BLaER1 (cell line): ENCODE data around the gene CST4.
"Not testable (repeated sequence)": the region's sequence is repeated elsewhere in the genome, so short reads cannot be mapped to it uniquely, and the experiment has no call there.

Experiments used
- H3K27ac ChIP-seq: shearing (Covaris generic); formaldehyde crosslinking; 2 replicates; pipeline ENCODE4 v1.8.1; 2022
- H3K27me3 ChIP-seq: shearing (Covaris generic); formaldehyde crosslinking; 2 replicates; pipeline ENCODE4 v1.8.1; 2022
- H3K36me3 ChIP-seq: shearing (Covaris generic); formaldehyde crosslinking; 2 replicates; pipeline ENCODE4 v1.8.1; 2022
- H3K4me1 ChIP-seq: shearing (Covaris generic); formaldehyde crosslinking; 2 replicates; pipeline ENCODE4 v1.8.1; 2022
- H3K4me2 ChIP-seq: shearing (Covaris generic); formaldehyde crosslinking; 2 replicates; pipeline ENCODE4 v1.8.1; 2022
- H3K4me3 ChIP-seq: shearing (Covaris generic); formaldehyde crosslinking; 2 replicates; pipeline ENCODE4 v1.8.1; 2022
- H3K9ac ChIP-seq: shearing (Covaris generic); formaldehyde crosslinking; 2 replicates; pipeline ENCODE4 v1.8.1; 2022
- H3K9me3 ChIP-seq: shearing (Covaris generic); formaldehyde crosslinking; 2 replicates; pipeline ENCODE4 v1.8.1; 2022
- H4K20me1 ChIP-seq: shearing (Covaris generic); formaldehyde crosslinking; 2 replicates; pipeline ENCODE4 v1.8.1; 2022
- Cebpa-rat ChIP-seq: shearing (Covaris generic); IDR thresholded peaks from 2 replicates; pipeline ENCODE4 v1.8.1; 2022

The CST4 gene

DNA sequence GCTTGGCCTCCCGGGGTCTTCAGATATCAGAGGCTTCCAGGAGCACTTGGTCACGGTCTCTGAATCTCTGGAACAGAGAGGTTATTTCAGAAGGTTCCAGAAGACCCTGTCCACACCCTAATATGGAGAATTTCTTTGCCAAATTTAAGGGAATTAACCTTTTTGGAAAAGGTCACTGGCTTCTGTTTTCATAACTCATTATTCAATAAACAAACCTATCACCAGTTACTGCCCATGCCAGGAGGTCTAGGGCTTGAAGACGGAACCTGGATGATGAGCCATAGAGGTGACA is 507 bp upstream of the CST4 start:
- Histone ChIP-seq H3K4me2 (no peak overlapping the region), H3K9ac (no peak overlapping the region), H3K4me1 (peaks cover 12% of the 10 kb centered on the region), H3K9me3 (no peaks in the 10 kb centered on the region), H3K4me3 (no peak overlapping the region), H3K27me3 (no peaks in the 10 kb centered on the region), H3K36me3 (no peaks in the 10 kb centered on the region), H3K27ac (no peak overlapping the region), H4K20me1 (no peaks in the 10 kb centered on the region)
- TF ChIP-seq Cebpa-rat: no peak

DNA sequence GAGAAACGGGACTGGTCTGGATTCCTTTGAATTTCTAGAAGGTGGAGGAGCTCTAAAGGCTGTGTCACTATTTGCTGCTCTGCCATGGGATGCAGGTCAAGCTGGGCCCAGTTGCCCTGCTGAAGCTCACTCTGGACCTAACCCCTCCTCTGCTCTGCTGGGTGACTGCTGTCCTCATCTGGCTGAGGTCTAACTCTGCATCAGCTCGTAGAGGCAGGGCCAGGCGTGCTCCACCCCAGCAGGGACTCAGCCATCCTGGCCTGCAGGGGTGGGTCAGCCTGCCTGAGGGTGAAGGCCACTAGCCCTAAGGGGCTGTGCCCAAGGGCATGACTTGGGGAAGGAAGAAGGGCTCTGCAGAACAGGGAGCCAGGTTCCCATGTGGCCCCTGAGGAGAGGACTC is 852 bp downstream of the CST4 start:
- H3K36me3 ChIP-seq: no peaks in the 10 kb centered on the region
- H3K27me3 ChIP-seq: no peaks in the 10 kb centered on the region
- H3K4me3 ChIP-seq: no peak overlapping the region
- TF ChIP-seq Cebpa-rat: no peak
- no peak overlapping the region for H3K27ac ChIP-seq
- H3K9me3 ChIP-seq: no peaks in the 10 kb centered on the region
- H3K9ac ChIP-seq: no peak overlapping the region
- no peaks in the 10 kb centered on the region for H4K20me1 ChIP-seq
- H3K4me2 ChIP-seq: peak overlapping the region; percentile 39
- peaks cover 12% of the 10 kb centered on the region for H3K4me1 ChIP-seq

DNA sequence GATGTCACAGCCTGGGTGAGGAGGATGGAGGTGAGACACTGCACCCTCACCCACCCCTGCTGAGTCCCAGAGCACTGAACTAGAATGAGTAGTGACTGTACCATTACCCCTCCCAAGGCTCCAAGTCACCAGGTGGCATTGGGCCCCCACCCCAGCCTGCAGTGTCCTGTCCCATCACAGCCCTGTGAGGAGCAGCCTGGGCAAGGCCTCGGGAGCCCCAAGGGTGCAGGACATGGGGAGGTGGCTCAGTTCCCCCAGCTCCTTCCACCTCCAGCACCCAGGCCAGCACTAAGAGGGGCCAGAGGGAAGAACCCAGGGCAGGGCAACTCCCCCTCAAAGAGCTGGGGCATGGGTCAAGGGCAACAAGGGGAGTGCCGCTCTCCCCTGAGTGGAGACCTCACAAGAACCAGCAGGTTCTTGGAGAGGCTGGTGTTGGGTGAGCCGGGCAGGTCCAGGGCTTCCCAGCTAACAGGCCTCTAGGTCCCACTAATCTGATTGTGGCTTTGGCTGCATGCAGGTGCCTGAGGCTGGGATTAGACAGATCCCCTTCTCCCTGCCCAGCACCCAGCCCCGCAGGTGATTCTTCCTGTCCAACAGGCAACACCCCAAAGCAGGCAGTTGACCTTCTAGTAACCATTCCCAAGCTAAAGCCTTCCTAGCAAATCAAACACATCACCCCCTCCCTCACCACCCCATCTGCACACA is 2.6 kb downstream of the CST4 start:
- Histone ChIP-seq H3K4me3 (no peak overlapping the region), H3K27me3 (no peaks in the 10 kb centered on the region), H3K9ac (no peak overlapping the region), H3K4me2 (no peak overlapping the region), H3K36me3 (no peaks in the 10 kb centered on the region), H3K4me1 (peaks cover 12% of the 10 kb centered on the region), H3K27ac (no peak overlapping the region), H4K20me1 (no peaks in the 10 kb centered on the region), H3K9me3 (no peaks in the 10 kb centered on the region)
- no peak for TF ChIP-seq Cebpa-rat

- H3K36me3 ChIP-seq, H3K9me3 ChIP-seq, H3K27me3 ChIP-seq, H4K20me1 ChIP-seq, H3K9ac ChIP-seq, H3K27ac ChIP-seq, H3K4me3 ChIP-seq, H3K4me2 ChIP-seq: not testable (repeated sequence)
- peaks cover 17% of the 10 kb centered on the region for H3K4me1 ChIP-seq
These were observed 3.3 kb downstream of the CST4 start for GRCh38 chr20:23685529-23685896.

DNA sequence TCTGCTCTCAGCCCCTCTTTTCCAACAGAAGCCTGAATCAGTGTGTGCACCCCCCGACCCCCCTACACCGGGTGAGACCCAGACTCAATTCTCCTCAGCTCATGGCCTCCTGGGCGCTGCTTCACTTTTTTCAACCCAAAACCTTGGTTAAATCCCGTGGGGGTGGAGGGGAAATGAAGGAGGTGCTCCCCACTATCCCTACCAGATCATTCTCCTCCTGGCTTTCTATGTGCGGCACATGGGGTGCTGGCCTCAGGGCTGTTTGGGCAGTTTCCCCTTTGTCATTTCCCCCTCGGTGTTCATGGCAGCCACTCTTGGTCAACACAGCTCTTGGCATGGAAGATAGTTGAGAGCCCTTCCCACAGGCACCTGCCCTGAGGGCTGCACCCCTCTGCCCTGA is 4.6 kb downstream of the CST4 start:
- Histone ChIP-seq H3K27ac (no peak overlapping the region), H4K20me1 (no peaks in the 10 kb centered on the region), H3K27me3 (no peaks in the 10 kb centered on the region), H3K4me1 (peaks cover 23% of the 10 kb centered on the region), H3K36me3 (no peaks in the 10 kb centered on the region), H3K9ac (no peak overlapping the region), H3K4me2 (no peak overlapping the region), H3K9me3 (no peaks in the 10 kb centered on the region), H3K4me3 (no peak overlapping the region)
- TF ChIP-seq Cebpa-rat: no peak

GRCh38 chr20:23683807-23684206 is 5.0 kb downstream of the CST4 start:
- no peak overlapping the region for H3K27ac ChIP-seq
- H3K4me2 ChIP-seq: no peak overlapping the region
- peaks cover 22% of the 10 kb centered on the region for H3K4me1 ChIP-seq
- H4K20me1 ChIP-seq: no peaks in the 10 kb centered on the region
- H3K9me3 ChIP-seq: no peaks in the 10 kb centered on the region
- no peaks in the 10 kb centered on the region for H3K27me3 ChIP-seq
- no peak for TF ChIP-seq Cebpa-rat
- no peak overlapping the region for H3K4me3 ChIP-seq
- no peak overlapping the region for H3K9ac ChIP-seq
- H3K36me3 ChIP-seq: no peaks in the 10 kb centered on the region

- Histone ChIP-seq H3K9ac (no peak overlapping the region), H3K4me3 (no peak overlapping the region), H3K27me3 (no peaks in the 10 kb centered on the region), H3K36me3 (no peaks in the 10 kb centered on the region), H3K4me2 (no peak overlapping the region), H4K20me1 (no peaks in the 10 kb centered on the region), H3K9me3 (no peaks in the 10 kb centered on the region), H3K27ac (no peak overlapping the region), H3K4me1 (peaks cover 17% of the 10 kb centered on the region)
- TF ChIP-seq Cebpa-rat: no peak
These were observed 5.6 kb downstream of the CST4 start for GRCh38 chr20:23683281-23683680.

- H4K20me1 ChIP-seq: no peaks in the 10 kb centered on the region
- H3K27me3 ChIP-seq: no peaks in the 10 kb centered on the region
- no peak for TF ChIP-seq Cebpa-rat
- H3K9me3 ChIP-seq: no peaks in the 10 kb centered on the region
- no peak overlapping the region for H3K27ac ChIP-seq
- H3K9ac ChIP-seq: no peak overlapping the region
- H3K36me3 ChIP-seq: no peaks in the 10 kb centered on the region
- H3K4me2 ChIP-seq: peak overlapping the region; percentile 17; the same call in 1 of the 2 replicates
- H3K4me3 ChIP-seq: no peak overlapping the region
- H3K4me1 ChIP-seq: peaks cover 10% of the 10 kb centered on the region
These were observed 8.7 kb downstream of the CST4 start for GRCh38 chr20:23680146-23680545.

DNA sequence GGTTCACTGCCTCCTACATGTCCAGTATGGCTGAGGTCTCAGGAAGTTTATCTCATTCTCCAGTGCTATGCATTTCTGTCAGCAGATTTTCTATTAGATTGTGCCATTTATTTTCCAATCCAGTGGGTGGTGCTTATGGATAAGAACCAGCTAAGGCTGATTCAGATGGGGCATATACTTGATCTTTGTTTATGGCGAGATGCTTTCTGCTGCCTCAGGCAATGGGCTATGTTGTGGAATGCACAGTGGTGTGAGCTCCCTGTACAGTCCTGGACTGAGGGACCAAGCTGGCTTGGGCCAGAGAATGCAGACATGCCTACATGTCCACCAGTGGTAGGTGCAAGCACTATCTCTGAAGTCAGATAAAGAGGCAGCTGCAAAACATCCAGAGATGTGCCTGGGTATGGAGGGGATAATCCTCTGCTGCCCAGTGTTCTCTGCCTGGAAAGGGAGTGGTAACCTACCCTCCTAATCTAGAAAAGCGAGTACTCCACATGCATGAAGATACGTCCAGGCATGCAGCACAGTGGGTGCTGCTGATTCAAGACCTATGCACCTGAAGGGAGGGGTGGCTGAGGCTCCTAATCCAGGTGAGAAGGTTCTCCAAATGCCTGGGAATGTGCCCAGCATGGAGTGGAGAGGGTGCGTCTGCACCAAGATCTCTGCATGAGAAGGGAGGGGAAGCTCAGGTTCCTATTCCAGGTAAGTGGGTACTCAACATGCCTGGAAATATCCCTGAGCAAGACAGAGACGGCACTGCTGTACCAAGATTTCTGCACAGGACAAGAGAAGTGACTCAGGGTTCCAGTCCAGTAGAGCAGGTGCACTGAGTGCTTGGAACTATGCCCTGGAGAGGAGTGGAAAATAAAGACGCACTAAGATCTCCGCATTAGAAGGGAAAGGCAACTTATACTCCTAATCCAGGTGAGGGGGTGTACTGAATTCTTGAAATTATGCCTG is 9.4 kb downstream of the CST4 start:
- Histone ChIP-seq H3K9ac (no peak overlapping the region), H3K27ac (no peak overlapping the region), H3K4me2 (0 out of 2 replicates have a peak overlapping the region, but pooled peaks have one; percentile 17), H4K20me1 (no peaks in the 10 kb centered on the region), H3K4me1 (peaks cover 10% of the 10 kb centered on the region), H3K27me3 (no peaks in the 10 kb centered on the region), H3K36me3 (no peaks in the 10 kb centered on the region), H3K9me3 (no peaks in the 10 kb centered on the region), H3K4me3 (no peak overlapping the region)
- TF ChIP-seq Cebpa-rat: no peak

- Histone ChIP-seq H3K9me3 (no peaks in the 10 kb centered on the region), H3K27me3 (no peaks in the 10 kb centered on the region), H3K9ac (no peak overlapping the region), H3K4me2 (no peak overlapping the region), H3K4me1 (peaks cover 8% of the 10 kb centered on the region), H3K36me3 (no peaks in the 10 kb centered on the region), H3K27ac (no peak overlapping the region), H3K4me3 (no peak overlapping the region), H4K20me1 (no peaks in the 10 kb centered on the region)
- no peak for TF ChIP-seq Cebpa-rat
These were observed 15.6 kb downstream of the CST4 start for GRCh38 chr20:23673209-23673608.
